HepG2 (cell line): ENCODE measurements around the gene BBS12. TPM values are rescaled to one million over a fixed set of nuclear protein-coding genes. Genes with fewer than 3 reads are reported as not detected.

Experiments
- ATAC-seq: fragments of 200-7000 bp; cut with Tn5 transposase; 3 replicates; pipeline ENCODE4 v1.9.1; 2020; ENCODE audit warnings: mild to moderate bottlenecking, moderate library complexity
- BruUV-seq: library from RNA; stranded (reverse); fragments of 400-500 nt; replicated peaks from 2 replicates; lab custom pipeline; 2021; lab: Mats Ljungman, UMichigan
- CTCF ChIA-PET: fragments of 300-600 bp; formaldehyde crosslinking; extraction: SDS; loops from one replicate; lab custom pipeline; 2021; ENCODE audit warnings: low total read pairs, inconsistent platforms, low intra/inter-chr PET ratio; lab: Yijun Ruan, JAX
- POLR2A ChIA-PET: fragments of 350-600 bp; sonication (Branson Sonifier 250); formaldehyde crosslinking; loops from one replicate; lab custom pipeline; 2020; ENCODE audit warnings: antibody characterized with exemption, inconsistent platforms; lab: Yijun Ruan, JAX
- DNase-seq: peaks from one replicate; pipeline ENCODE4 v3.0.0-alpha.2; 2015; ENCODE audit warnings: low spot score
- FAIRE-seq: peaks from 3 replicates; lab custom pipeline; 2011; peaks lifted over from hg19 to GRCh38; lab: Jason Lieb, UNC
- H2AFZ ChIP-seq: one replicate; pipeline ENCODE4 v1.6.1; 2011; ENCODE audit warnings: low read length, inconsistent platforms
- H3K27ac ChIP-seq: fragments of 300-600 bp; 3 replicates; pipeline ENCODE4 v1.8.0; 2011; ENCODE audit warnings: mixed run types, mild to moderate bottlenecking, mixed read lengths, low read length, inconsistent platforms; ENCODE audit not compliant: insufficient read depth; ENCODE audit errors: extremely low read length
- H3K27me3 ChIP-seq, 2 experiments: fragments of 200-600 bp in 1 of 2; 2 replicates in 1 of 2; 3 replicates in 1 of 2; pipeline versions ENCODE4 v1.6.0 to v1.8.0; 2011; ENCODE audit warnings: low read length in 2 of 2, mild to moderate bottlenecking in 2 of 2, moderate library complexity in 2 of 2, inconsistent platforms in 1 of 2; ENCODE audit not compliant: insufficient read depth in 2 of 2, control insufficient read depth in 1 of 2
- H3K36me3 ChIP-seq, 2 experiments: fragments of 200-600 bp in 1 of 2; replicated peaks in 1 of 2; 2 replicates in 1 of 2; 3 replicates in 1 of 2; pipeline versions ENCODE4 v1.5.1 to v1.8.0; 2011; ENCODE audit warnings: low read length in 2 of 2, inconsistent platforms in 1 of 2; ENCODE audit not compliant: insufficient read depth in 2 of 2, control insufficient read depth in 1 of 2
- H3K4me1 ChIP-seq: 2 replicates; pipeline ENCODE4 v1.5.1; 2012; ENCODE audit warnings: low read length, inconsistent platforms; ENCODE audit not compliant: insufficient read depth
- H3K4me2 ChIP-seq: 2 replicates; pipeline ENCODE4 v1.6.0; 2011; ENCODE audit warnings: low read depth, low read length, inconsistent platforms
- H3K4me3 ChIP-seq, 3 experiments: fragments of 200-600 bp in 1 of 3; sonication (generic), shearing (Covaris generic) in 1 of 3; replicated peaks in 1 of 3; 2 replicates each; pipeline ENCODE4 v1.5.1; 2011 to 2016; ENCODE audit warnings: low read length in 3 of 3, inconsistent platforms in 2 of 3, low read depth in 2 of 3, mild to moderate bottlenecking in 2 of 3, control low read depth in 1 of 3, mixed read lengths in 1 of 3; ENCODE audit not compliant: insufficient read depth in 1 of 3
- H3K79me2 ChIP-seq: one replicate; pipeline ENCODE4 v1.6.1; 2011; ENCODE audit warnings: low read length, inconsistent platforms; ENCODE audit not compliant: insufficient read depth
- H3K9ac ChIP-seq: 2 replicates; pipeline ENCODE4 v1.6.0; 2011; ENCODE audit warnings: mild to moderate bottlenecking, low read depth, low read length, inconsistent platforms; ENCODE audit not compliant: insufficient read depth
- H3K9me3 ChIP-seq: 2 replicates; pipeline ENCODE4 v1.5.1; 2012; ENCODE audit warnings: mild to moderate bottlenecking, low read length
- H4K20me1 ChIP-seq: 2 replicates; pipeline ENCODE4 v1.6.0; 2011; ENCODE audit warnings: inconsistent platforms, mild to moderate bottlenecking, low read length, moderate library complexity; ENCODE audit not compliant: insufficient read depth
- AKNA ChIP-seq: sonication (generic); formaldehyde crosslinking; IDR thresholded peaks from 2 replicates; pipeline ENCODE4 v1.4.0; 2020; ENCODE audit warnings: missing genetic modification reagents, borderline replicate concordance
- SIN3A ChIP-seq: IDR thresholded peaks from 2 replicates; pipeline ENCODE4 v1.6.1; 2011; ENCODE audit warnings: low read depth, mild to moderate bottlenecking, control low read depth, low read length, borderline replicate concordance
- ZKSCAN1 ChIP-seq: fragments of 150-350 bp; IDR thresholded peaks from 2 replicates; pipeline ENCODE4 v1.6.1; 2014; ENCODE audit warnings: low read length
- ZNF20 ChIP-seq: sonication (generic); formaldehyde crosslinking; IDR thresholded peaks from 2 replicates; pipeline ENCODE4 v1.4.0; 2020; ENCODE audit warnings: mild to moderate bottlenecking, moderate library complexity, missing genetic modification reagents
- ZNF354B ChIP-seq: sonication (generic); formaldehyde crosslinking; IDR thresholded peaks from 2 replicates; pipeline ENCODE4 v1.8.0; 2022; ENCODE audit warnings: mild to moderate bottlenecking, missing genetic modification reagents
- WGBS: methylation state at CpG from one replicate; pipeline ENCODE4 v1.1.6; 2017; ENCODE audit warnings: low lambda C conversion rate; 5-methylcytosine and 5-hydroxymethylcytosine counted together
- in situ Hi-C: cut with HindIII; loops from 2 replicates; pipeline ENCODE4 v1.10.0; 2017; ENCODE audit warnings: low pct_unique_long_range_greater_than_20kb; ENCODE audit not compliant: extremely low pct_ligation_motif_present
- intact Hi-C: fragments of 100-400 bp; cut with micrococcal nuclease; formaldehyde crosslinking; loops from one replicate; pipeline ENCODE4 v1.10.0; 2022; ENCODE audit not compliant: unreplicated experiment
- polyA plus RNA-seq, 8 experiments: library from polyadenylated mRNA; depleted of rRNA in 3 of 8; stranded (reverse) in 7 of 8; unstranded in 1 of 8; fragments of >200 nt; fragmentation: Illumina TruSeq in 4 of 8; extraction: Trizol in 4 of 8; gene quantifications; 2 replicates each; pipeline versions ENCODE4 v1.2.1 to v1.2.3, GENCODE V29; 2011 to 2016; ENCODE audit warnings: low read depth in 4 of 8, missing spikeins in 1 of 8, mixed read lengths in 1 of 8; ENCODE audit not compliant: insufficient read depth in 1 of 8
- total RNA-seq, 5 experiments: library from RNA; depleted of rRNA; stranded (reverse); fragments of >200 nt; fragmentation: Illumina TruSeq; extraction: Trizol; gene quantifications; 2 replicates each; pipeline ENCODE4 v1.2.3, GENCODE V29; 2016; ENCODE audit warnings: low read depth in 1 of 5
- TF ChIP-seq, protein P1 (sequence below): sonication (generic); formaldehyde crosslinking; IDR thresholded peaks from 2 replicates; pipeline ENCODE4 v1.9.0; 2022; ENCODE audit warnings: low read depth, missing genetic modification reagents
- TF ChIP-seq, protein P2 (sequence below): sonication (generic); formaldehyde crosslinking; conservative IDR thresholded peaks from 2 replicates; pipeline ENCODE4 v1.4.0; 2020; ENCODE audit warnings: missing genetic modification reagents

Gene BBS12
- total and polyA plus RNA-seq, 2 of the 13 experiments (the other 11 are each of a cell fraction or from before 2014, with no cell fraction given) = 0.32 to 1.7 TPM

DNA sequence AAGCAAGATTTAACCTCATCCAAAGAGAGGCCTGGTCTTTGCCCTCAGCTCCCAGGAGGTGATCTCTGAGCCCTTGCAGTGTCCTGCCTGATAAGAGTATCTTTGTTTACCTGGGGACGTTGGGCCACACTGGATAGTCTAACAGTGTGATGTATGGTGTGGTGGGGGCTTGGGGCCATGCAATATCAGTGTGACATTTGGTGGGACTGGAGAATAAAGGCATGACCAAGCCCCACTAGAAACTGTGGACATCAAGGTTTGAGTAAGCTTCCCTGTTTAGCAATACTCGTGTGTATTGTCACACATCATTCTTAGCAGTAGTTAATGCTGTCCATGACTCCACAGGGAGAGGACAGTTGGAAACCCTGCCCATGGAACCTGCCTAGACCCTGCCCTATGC, 34.4 kb downstream of the BBS12 start (continued):
- TF ChIP-seq AKNA = no peak

- no TSS peak for BruUV-seq
- no peaks in the 10 kb centered on the region for H3K27me3 ChIP-seq
- H4K20me1 ChIP-seq = no peaks in the 10 kb centered on the region
- TF ChIP-seq, protein P1, sequence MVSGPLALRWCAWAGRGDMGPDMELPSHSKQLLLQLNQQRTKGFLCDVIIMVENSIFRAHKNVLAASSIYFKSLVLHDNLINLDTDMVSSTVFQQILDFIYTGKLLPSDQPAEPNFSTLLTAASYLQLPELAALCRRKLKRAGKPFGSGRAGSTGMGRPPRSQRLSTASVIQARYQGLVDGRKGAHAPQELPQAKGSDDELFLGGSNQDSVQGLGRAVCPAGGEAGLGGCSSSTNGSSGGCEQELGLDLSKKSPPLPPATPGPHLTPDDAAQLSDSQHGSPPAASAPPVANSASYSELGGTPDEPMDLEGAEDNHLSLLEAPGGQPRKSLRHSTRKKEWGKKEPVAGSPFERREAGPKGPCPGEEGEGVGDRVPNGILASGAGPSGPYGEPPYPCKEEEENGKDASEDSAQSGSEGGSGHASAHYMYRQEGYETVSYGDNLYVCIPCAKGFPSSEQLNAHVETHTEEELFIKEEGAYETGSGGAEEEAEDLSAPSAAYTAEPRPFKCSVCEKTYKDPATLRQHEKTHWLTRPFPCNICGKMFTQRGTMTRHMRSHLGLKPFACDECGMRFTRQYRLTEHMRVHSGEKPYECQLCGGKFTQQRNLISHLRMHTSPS = no peak
- TF ChIP-seq, protein P2, sequence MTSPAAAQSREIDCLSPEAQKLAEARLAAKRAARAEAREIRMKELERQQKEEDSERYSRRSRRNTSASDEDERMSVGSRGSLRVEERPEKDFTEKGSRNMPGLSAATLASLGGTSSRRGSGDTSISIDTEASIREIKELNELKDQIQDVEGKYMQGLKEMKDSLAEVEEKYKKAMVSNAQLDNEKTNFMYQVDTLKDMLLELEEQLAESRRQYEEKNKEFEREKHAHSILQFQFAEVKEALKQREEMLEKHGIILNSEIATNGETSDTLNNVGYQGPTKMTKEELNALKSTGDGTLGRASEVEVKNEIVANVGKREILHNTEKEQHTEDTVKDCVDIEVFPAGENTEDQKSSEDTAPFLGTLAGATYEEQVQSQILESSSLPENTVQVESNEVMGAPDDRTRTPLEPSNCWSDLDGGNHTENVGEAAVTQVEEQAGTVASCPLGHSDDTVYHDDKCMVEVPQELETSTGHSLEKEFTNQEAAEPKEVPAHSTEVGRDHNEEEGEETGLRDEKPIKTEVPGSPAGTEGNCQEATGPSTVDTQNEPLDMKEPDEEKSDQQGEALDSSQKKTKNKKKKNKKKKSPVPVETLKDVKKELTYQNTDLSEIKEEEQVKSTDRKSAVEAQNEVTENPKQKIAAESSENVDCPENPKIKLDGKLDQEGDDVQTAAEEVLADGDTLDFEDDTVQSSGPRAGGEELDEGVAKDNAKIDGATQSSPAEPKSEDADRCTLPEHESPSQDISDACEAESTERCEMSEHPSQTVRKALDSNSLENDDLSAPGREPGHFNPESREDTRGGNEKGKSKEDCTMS (CRISPR knock-in tag) = no peak
- TF ChIP-seq ZNF20 (CRISPR knock-in tag) (no peak), SIN3A (no peak), ZNF354B (CRISPR knock-in tag) (no peak), ZKSCAN1 (no peak)
- 0% methylated on average over 1 of the region's 1 CpG for WGBS
- DNase-seq (no peak), ATAC-seq (no peak), FAIRE-seq (no peak)
- H3K9ac ChIP-seq = no peak overlapping the region
- no peak overlapping the region for H3K4me3 ChIP-seq
- H3K36me3 ChIP-seq = no peaks in the 10 kb centered on the region
- H3K9me3 ChIP-seq = no peaks in the 10 kb centered on the region
- no peak overlapping the region for H3K4me2 ChIP-seq
- peaks cover 34% of the 10 kb centered on the region for H3K4me1 ChIP-seq
- H2AFZ ChIP-seq = peak overlapping the region; percentile 15
- POLR2A ChIA-PET = no interaction called here
- no peak overlapping the region for H3K27ac ChIP-seq
- CTCF ChIA-PET = no interaction called here
- intact Hi-C loops (no loop called here), in situ Hi-C loops (loop anchor here (25.0 kb wide), 1 partner anchor 1341 kb away; no protein-coding TSS in a partner anchor)
- H3K79me2 ChIP-seq = no peaks in the 10 kb centered on the region
Measured at GRCh38 chr4:122771724-122772123, 39.2 kb downstream of the BBS12 start.
